Mesenchymal stem cell (in vitro differentiated cells and primary cell): ENCODE results near the gene ERBB4.

Experiments used
- DNase-seq: peaks from one replicate; pipeline ENCODE4 v3.0.0-alpha.2; 2013
- H2AFZ ChIP-seq: one replicate; pipeline ENCODE4 v1.6.1; 2013; ENCODE audit warnings: low read depth, mild to moderate bottlenecking, control low read depth, inconsistent platforms, low read length, moderate library complexity
- H2AK5ac ChIP-seq: 2 replicates; pipeline ENCODE4 v1.6.1; 2013; ENCODE audit warnings: low read length, moderate library complexity, mild to moderate bottlenecking, inconsistent platforms; ENCODE audit not compliant: severe bottlenecking
- H2BK120ac ChIP-seq: one replicate; pipeline ENCODE4 v1.6.1; 2013; ENCODE audit warnings: low read depth, mild to moderate bottlenecking, inconsistent platforms, low read length, moderate library complexity
- H2BK12ac ChIP-seq, 2 experiments: one replicate each; pipeline ENCODE4 v1.6.1; 2013; ENCODE audit warnings: inconsistent platforms in 2 of 2, low read length in 2 of 2, mild to moderate bottlenecking in 2 of 2, moderate library complexity in 2 of 2, control low read depth in 1 of 2
- H2BK15ac ChIP-seq: one replicate; pipeline ENCODE4 v1.6.1; 2013; ENCODE audit warnings: mild to moderate bottlenecking, low read depth, inconsistent platforms; ENCODE audit not compliant: poor library complexity, severe bottlenecking
- H2BK5ac ChIP-seq: 2 replicates; pipeline ENCODE4 v1.6.1; 2013; ENCODE audit warnings: low read depth, mild to moderate bottlenecking, low read length, control low read depth, inconsistent platforms; ENCODE audit not compliant: poor library complexity, severe bottlenecking
- H3K14ac ChIP-seq, 2 experiments: one replicate each; pipeline ENCODE4 v1.6.1; 2013; ENCODE audit warnings: inconsistent platforms in 2 of 2, low read length in 2 of 2, control low read depth in 1 of 2, mild to moderate bottlenecking in 1 of 2, moderate library complexity in 1 of 2
- H3K18ac ChIP-seq, 2 experiments: one replicate each; pipeline ENCODE4 v1.6.1; 2013; ENCODE audit warnings: inconsistent platforms in 2 of 2, low read length in 2 of 2, control low read depth in 1 of 2, low read depth in 1 of 2, mild to moderate bottlenecking in 1 of 2
- H3K23ac ChIP-seq, 2 experiments: one replicate each; pipeline ENCODE4 v1.6.1; 2013; ENCODE audit warnings: inconsistent platforms in 2 of 2, low read length in 2 of 2, mild to moderate bottlenecking in 2 of 2, moderate library complexity in 2 of 2, control low read depth in 1 of 2
- H3K27ac ChIP-seq: 2 replicates; pipeline ENCODE4 v1.5.1; 2013; ENCODE audit warnings: mild to moderate bottlenecking, moderate library complexity, low read length, control low read depth, inconsistent platforms; ENCODE audit not compliant: poor library complexity, severe bottlenecking
- H3K27me3 ChIP-seq, 2 experiments: 2 replicates each; pipeline versions ENCODE4 v1.6.1 to v1.7.0; 2013; ENCODE audit warnings: low read length in 2 of 2, mild to moderate bottlenecking in 2 of 2, moderate library complexity in 2 of 2, control low read depth in 1 of 2, inconsistent platforms in 1 of 2; ENCODE audit not compliant: control insufficient read depth in 1 of 2, insufficient read depth in 1 of 2
- H3K36me3 ChIP-seq, 2 experiments: 2 replicates each; pipeline versions ENCODE4 v1.6.1 to v1.7.0; 2013; ENCODE audit warnings: low read length in 2 of 2, control low read depth in 1 of 2, inconsistent platforms in 1 of 2, low read depth in 1 of 2, mild to moderate bottlenecking in 1 of 2; ENCODE audit not compliant: insufficient read depth in 2 of 2, control insufficient read depth in 1 of 2
- H3K4ac ChIP-seq, 2 experiments: one replicate each; pipeline ENCODE4 v1.6.1; 2013; ENCODE audit warnings: inconsistent platforms in 2 of 2, low read length in 2 of 2, mild to moderate bottlenecking in 2 of 2, moderate library complexity in 2 of 2, control low read depth in 1 of 2, low read depth in 1 of 2
- H3K4me1 ChIP-seq: 2 replicates; pipeline ENCODE4 v1.6.1; 2013; ENCODE audit warnings: low read depth, low read length, control low read depth; ENCODE audit not compliant: control insufficient read depth, insufficient read depth
- H3K4me2 ChIP-seq: 2 replicates; pipeline ENCODE4 v1.6.1; 2013; ENCODE audit warnings: low read length, mild to moderate bottlenecking, inconsistent platforms; ENCODE audit not compliant: poor library complexity, severe bottlenecking
- H3K4me3 ChIP-seq, 2 experiments: 2 replicates each; pipeline versions ENCODE4 v1.5.1 to v1.7.0; 2013; ENCODE audit warnings: low read length in 2 of 2, mild to moderate bottlenecking in 2 of 2, control low read depth in 1 of 2, low read depth in 1 of 2; ENCODE audit not compliant: insufficient read depth in 1 of 2
- H3K79me1 ChIP-seq: replicated peaks from 2 replicates; pipeline ENCODE4 v1.6.1; 2013; ENCODE audit warnings: mild to moderate bottlenecking, control low read depth, low read length, inconsistent platforms; ENCODE audit not compliant: poor library complexity, severe bottlenecking
- H3K9ac ChIP-seq: 2 replicates; pipeline ENCODE4 v1.7.0; 2013; ENCODE audit warnings: mild to moderate bottlenecking, low read length, moderate library complexity
- H3K9me3 ChIP-seq: 2 replicates; pipeline ENCODE4 v1.7.0; 2013; ENCODE audit warnings: mild to moderate bottlenecking, low read length; ENCODE audit not compliant: control insufficient read depth
- H4K8ac ChIP-seq: one replicate; pipeline ENCODE4 v1.6.1; 2013; ENCODE audit warnings: inconsistent platforms, mild to moderate bottlenecking, low read length, moderate library complexity
- H4K91ac ChIP-seq: one replicate; pipeline ENCODE4 v1.6.1; 2013; ENCODE audit warnings: mild to moderate bottlenecking, low read length, inconsistent platforms
- WGBS: methylation state at CpG from one replicate; pipeline ENCODE4 v1.1.7; 2013; ENCODE audit warnings: mixed read lengths; 5-methylcytosine and 5-hydroxymethylcytosine counted together

ERBB4 gene

GRCh38 chr2:212299333-212299732, 239.3 kb downstream of the ERBB4 start:
- Histone ChIP-seq H3K9me3 (no peaks in the 10 kb centered on the region), H3K79me1 (no peaks in the 10 kb centered on the region), H3K27me3 (no peaks in the 10 kb centered on the region), H3K14ac (no peak overlapping the region), H2AK5ac (no peak overlapping the region), H4K91ac (no peak overlapping the region), H3K23ac (no peak overlapping the region), H3K4me3 (no peak overlapping the region), H2AFZ (no peak overlapping the region), H3K9ac (no peak overlapping the region), H2BK5ac (no peak overlapping the region), H3K18ac (no peak overlapping the region), H3K4me1 (no peaks in the 10 kb centered on the region), H2BK12ac (no peak overlapping the region), H2BK120ac (no peak overlapping the region), H3K4ac (no peak overlapping the region), H3K4me2 (no peak overlapping the region), H4K8ac (no peak overlapping the region), H3K36me3 (no peaks in the 10 kb centered on the region), H3K27ac (no peak overlapping the region), H2BK15ac (no peak overlapping the region)
- DNase-seq, result no peak
- WGBS, result no CpG with 5 or more reads among the region's 3 CpGs

- DNase-seq, result no peak
- Histone ChIP-seq H4K8ac (no peak overlapping the region), H3K36me3 (no peaks in the 10 kb centered on the region), H3K79me1 (no peaks in the 10 kb centered on the region), H3K23ac (no peak overlapping the region), H3K4me1 (no peaks in the 10 kb centered on the region), H3K14ac (no peak overlapping the region), H2AFZ (no peak overlapping the region), H2BK12ac (no peak overlapping the region), H3K27me3 (no peaks in the 10 kb centered on the region), H2BK120ac (no peak overlapping the region), H3K4me2 (no peak overlapping the region), H2AK5ac (no peak overlapping the region), H3K18ac (no peak overlapping the region), H3K4ac (no peak overlapping the region), H3K9ac (no peak overlapping the region), H3K9me3 (no peaks in the 10 kb centered on the region), H2BK15ac (no peak overlapping the region), H2BK5ac (no peak overlapping the region), H3K4me3 (no peak overlapping the region), H3K27ac (no peak overlapping the region), H4K91ac (no peak overlapping the region)
- WGBS, result 90% methylated on average over 2 of the region's 3 CpGs
Observed at GRCh38 chr2:212295571-212295970, 243.0 kb downstream of the ERBB4 start.

DNA sequence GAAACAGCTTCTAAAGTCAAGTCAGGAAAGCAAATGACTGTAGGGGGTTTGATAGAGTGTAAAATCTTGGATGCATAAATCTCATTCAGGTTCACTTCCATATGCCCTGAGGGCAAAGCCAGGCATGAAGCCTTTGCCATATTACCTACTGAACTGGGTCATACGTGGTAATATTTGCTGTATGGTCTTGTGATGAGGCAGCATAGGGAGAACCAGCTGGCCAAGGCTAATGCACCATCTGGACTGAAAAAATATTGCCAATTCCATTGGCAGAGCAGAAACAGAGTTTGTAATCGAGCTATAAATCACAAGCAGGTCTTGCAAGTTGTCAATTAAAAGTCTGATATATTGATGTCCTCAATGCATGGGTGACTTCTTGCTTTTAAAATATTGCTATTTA, 243.8 kb downstream of the ERBB4 start:
- H2BK15ac ChIP-seq, result no peak overlapping the region
- H2AFZ ChIP-seq, result no peak overlapping the region
- no peaks in the 10 kb centered on the region for H3K36me3 ChIP-seq
- H4K8ac ChIP-seq, result no peak overlapping the region
- H3K4me2 ChIP-seq, result no peak overlapping the region
- no peaks in the 10 kb centered on the region for H3K9me3 ChIP-seq
- no peak overlapping the region for H3K14ac ChIP-seq
- no peak overlapping the region for H2BK12ac ChIP-seq
- H2AK5ac ChIP-seq, result no peak overlapping the region
- H3K27ac ChIP-seq, result no peak overlapping the region
- no peaks in the 10 kb centered on the region for H3K79me1 ChIP-seq
- no peak overlapping the region for H2BK5ac ChIP-seq
- no peak overlapping the region for H2BK120ac ChIP-seq
- no peaks in the 10 kb centered on the region for H3K27me3 ChIP-seq
- H3K4ac ChIP-seq, result no peak overlapping the region
- H3K18ac ChIP-seq, result no peak overlapping the region
- 60% methylated on average over 1 of the region's 2 CpGs for WGBS
- no peak for DNase-seq
- H4K91ac ChIP-seq, result no peak overlapping the region
- H3K4me1 ChIP-seq, result no peaks in the 10 kb centered on the region
- H3K4me3 ChIP-seq, result no peak overlapping the region
- no peak overlapping the region for H3K9ac ChIP-seq
- H3K23ac ChIP-seq, result no peak overlapping the region

DNA sequence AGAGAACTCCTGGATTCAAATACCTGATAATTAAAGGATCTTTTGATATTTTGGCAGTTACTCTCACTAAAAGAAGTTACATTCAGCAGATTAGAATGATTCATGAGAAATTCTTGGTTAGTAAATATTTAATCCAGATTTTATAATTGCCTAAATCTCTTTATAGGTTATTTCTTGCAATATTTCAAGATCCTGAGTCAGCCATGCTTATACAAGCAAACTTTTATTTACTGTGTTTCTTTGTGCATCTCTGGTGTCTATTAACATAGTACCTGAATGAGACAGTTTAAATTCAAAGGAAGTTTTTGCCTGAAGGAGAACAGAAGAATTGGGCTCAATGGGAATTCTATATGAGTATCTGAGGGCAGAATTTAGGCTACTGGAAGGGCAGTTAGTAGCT, 249.3 kb downstream of the ERBB4 start:
- H2BK15ac ChIP-seq, result no peak overlapping the region
- no peak overlapping the region for H3K4me3 ChIP-seq
- no peak overlapping the region for H3K23ac ChIP-seq
- H3K27ac ChIP-seq, result no peak overlapping the region
- no peak overlapping the region for H3K4ac ChIP-seq
- no peak for DNase-seq
- no peak overlapping the region for H3K18ac ChIP-seq
- H4K8ac ChIP-seq, result no peak overlapping the region
- no peak overlapping the region for H2BK5ac ChIP-seq
- no peak overlapping the region for H2BK12ac ChIP-seq
- no peak overlapping the region for H3K14ac ChIP-seq
- no peaks in the 10 kb centered on the region for H3K36me3 ChIP-seq
- H3K27me3 ChIP-seq, result no peaks in the 10 kb centered on the region
- H4K91ac ChIP-seq, result no peak overlapping the region
- H3K9me3 ChIP-seq, result no peaks in the 10 kb centered on the region
- H2BK120ac ChIP-seq, result no peak overlapping the region
- H3K79me1 ChIP-seq, result no peaks in the 10 kb centered on the region
- H3K4me2 ChIP-seq, result no peak overlapping the region
- H3K4me1 ChIP-seq, result no peaks in the 10 kb centered on the region
- no peak overlapping the region for H2AFZ ChIP-seq
- H3K9ac ChIP-seq, result no peak overlapping the region
- H2AK5ac ChIP-seq, result no peak overlapping the region
